ENCODE results near the gene CLASP2.

The CLASP2 gene

DNA sequence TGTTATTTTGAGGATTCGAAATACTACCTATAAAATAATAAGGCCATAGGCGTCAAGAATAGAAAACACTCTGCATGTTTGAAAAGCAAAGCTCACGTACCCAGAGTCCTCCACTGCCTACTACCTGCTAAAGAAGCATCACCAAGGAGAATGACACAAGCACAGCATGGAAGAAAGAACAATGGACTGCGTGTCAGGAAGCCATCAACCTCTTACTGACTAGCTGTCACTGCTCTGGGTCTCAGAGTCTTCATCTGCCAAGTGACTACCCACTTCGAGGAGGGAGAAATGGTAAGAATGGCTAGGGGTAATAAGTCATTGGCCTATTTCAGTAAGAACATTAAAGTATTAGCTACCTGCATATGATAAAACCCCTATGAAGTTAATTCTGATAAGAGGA, 49.4 kb downstream of the CLASP2 start:
- no peak overlapping the region for H3K4me3 ChIP-seq (ENCODE audit: low read length)
- no peak for DNase-seq (ENCODE audit: low read depth)
- TF ChIP-seq, protein P1, sequence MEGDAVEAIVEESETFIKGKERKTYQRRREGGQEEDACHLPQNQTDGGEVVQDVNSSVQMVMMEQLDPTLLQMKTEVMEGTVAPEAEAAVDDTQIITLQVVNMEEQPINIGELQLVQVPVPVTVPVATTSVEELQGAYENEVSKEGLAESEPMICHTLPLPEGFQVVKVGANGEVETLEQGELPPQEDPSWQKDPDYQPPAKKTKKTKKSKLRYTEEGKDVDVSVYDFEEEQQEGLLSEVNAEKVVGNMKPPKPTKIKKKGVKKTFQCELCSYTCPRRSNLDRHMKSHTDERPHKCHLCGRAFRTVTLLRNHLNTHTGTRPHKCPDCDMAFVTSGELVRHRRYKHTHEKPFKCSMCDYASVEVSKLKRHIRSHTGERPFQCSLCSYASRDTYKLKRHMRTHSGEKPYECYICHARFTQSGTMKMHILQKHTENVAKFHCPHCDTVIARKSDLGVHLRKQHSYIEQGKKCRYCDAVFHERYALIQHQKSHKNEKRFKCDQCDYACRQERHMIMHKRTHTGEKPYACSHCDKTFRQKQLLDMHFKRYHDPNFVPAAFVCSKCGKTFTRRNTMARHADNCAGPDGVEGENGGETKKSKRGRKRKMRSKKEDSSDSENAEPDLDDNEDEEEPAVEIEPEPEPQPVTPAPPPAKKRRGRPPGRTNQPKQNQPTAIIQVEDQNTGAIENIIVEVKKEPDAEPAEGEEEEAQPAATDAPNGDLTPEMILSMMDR (conservative IDR thresholded peaks at IDR 0.05; ENCODE audit: low read depth, low read length) = no peak

DNA sequence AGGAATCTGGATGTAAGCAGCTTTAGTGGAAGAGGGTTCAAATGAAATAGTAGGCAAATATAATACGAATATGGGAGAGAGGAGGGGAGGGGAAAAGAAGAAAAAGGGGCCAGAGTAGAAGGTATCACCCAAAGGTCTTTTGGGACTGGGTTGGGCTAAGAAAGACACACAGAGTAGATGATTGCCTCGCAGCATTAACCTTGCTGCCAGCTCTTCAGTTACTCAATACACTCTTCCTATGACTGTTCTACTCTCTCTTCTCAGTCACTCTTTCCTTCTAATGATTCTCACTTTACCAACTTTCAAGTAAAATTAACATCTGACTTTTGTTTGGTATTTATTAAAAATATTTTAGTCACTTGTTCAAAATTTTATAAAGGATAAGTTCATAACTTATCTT, 52.8 kb downstream of the CLASP2 start:
- no peak for DNase-seq (ENCODE audit: low read depth)
- TF ChIP-seq, protein P1 (conservative IDR thresholded peaks at IDR 0.05; ENCODE audit: low read depth, low read length) = no peak
- no peak overlapping the region for H3K4me3 ChIP-seq (ENCODE audit: low read length)

DNA sequence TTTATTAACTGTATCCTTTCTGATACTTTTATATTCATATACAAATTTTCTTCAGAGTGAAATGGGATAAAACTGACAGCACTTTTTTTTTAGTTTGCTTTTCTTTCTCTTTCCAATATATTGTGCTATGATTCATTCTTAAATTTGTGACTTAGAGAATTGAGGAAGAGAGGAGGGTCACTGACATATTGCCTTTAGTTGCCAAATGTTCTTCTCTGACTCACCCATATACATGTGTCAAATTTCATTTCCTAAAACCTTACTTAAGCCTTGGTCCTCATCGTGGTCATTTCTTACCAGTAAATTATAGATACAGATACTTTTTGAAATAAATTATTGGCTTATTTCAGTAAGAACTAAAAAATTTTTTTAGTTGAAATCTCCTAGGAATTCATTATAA, 53.9 kb downstream of the CLASP2 start:
- DNase-seq (ENCODE audit: low read depth) = no peak
- no peak overlapping the region for H3K4me3 ChIP-seq (ENCODE audit: low read length)

DNA sequence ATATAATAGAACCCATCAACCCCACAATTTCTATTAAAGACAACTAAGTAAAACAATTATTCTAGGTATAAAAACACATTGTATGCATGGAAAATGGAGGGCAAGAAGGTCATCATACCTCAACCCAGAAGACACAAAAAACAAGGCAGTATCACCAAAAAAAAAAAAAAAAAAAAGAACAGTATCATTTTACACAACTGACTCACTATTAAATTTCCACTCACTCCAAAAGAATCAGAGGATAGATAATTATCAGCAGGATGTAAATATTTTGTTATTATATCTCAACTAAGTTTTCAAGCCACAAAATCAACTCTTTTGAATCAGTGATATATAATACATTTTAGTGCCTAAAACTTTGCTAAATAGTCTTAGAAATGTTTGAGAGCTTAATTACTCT, 55.0 kb downstream of the CLASP2 start:
- TF ChIP-seq, protein P1 (conservative IDR thresholded peaks at IDR 0.05; ENCODE audit: low read depth, low read length) = no peak
- DNase-seq (ENCODE audit: low read depth) = no peak
- H3K4me3 ChIP-seq (ENCODE audit: low read length) = no peak overlapping the region

More for the DNA sequence above, 53.9 kb downstream of the CLASP2 start:
- TF ChIP-seq, protein P1 (conservative IDR thresholded peaks at IDR 0.05; ENCODE audit: low read depth, low read length) = no peak

DNA sequence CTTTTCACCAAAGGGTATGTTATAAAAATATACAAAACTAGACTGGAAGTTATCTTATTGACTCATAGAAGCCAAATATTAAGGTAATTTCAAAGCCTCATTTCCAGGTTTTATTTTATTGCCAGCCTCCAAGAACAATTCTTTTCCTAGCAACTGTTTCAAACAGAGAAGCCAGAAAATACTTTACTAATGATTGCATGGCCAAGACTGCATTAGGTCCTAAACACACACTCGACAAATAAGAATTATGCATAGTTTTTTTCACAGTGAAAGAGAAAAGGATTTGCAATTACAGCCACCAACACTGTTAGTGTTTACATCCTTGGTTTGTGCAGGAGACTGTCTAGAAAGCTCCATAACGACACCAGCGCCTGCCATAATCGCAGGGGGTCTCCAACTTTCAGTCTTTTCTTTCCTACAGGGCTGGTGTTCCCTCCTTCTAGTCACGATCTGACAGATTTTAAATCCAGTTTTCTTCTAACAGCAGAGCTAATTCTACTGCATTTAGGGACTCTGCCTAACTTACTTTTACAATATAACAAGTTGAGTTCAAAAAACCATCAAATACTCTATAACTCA, 58.1 kb downstream of the CLASP2 start:
- no peak for DNase-seq (ENCODE audit: low read depth)
- TF ChIP-seq, protein P1 (conservative IDR thresholded peaks at IDR 0.05; ENCODE audit: low read depth, low read length) = no peak
- H3K4me3 ChIP-seq (ENCODE audit: low read length) = peak overlapping the region; percentile 51

DNA sequence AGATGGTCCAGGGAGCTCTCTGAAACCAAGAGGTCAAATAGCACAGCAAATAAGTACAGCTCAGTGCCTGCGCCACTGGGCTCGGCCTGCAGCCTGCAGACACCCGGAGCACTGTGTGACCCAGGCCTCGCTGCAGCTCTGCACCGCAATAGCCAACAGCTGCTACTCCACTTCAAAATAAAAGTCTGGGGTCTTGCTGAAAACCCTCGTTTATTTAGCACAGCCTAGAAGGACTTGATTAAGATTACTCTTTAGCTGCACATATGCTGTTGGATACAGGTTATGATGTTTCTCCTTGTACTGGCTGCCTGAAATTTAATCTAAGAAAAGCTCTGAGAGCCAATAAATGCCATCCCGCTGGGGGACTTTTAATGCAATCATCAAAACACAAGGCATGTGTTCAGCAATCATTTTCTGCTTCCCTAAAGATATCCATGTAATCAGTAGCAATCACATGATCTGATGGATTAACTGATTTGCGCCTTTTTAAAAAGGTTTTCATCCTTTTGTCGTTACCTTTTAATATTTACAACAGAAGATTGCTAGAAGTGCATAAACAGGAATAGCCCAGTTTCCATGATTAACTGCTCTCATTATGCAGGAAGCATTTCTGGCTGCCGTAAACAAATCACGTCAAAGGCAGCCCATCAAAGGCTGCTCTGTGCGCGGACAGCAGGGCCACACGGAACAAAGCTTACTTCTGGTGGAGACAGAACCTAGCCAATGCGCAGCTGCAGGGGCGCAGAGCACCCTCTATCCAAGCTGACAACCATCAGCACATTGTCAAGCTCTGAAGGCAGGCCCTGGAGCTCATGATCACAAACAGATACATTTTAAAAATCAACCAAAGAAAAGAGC, 58.8 kb downstream of the CLASP2 start:
- H3K4me3 ChIP-seq (ENCODE audit: low read length) = peak overlapping the region; percentile 51
- TF ChIP-seq, protein P1 (conservative IDR thresholded peaks at IDR 0.05; ENCODE audit: low read depth, low read length) = no peak
- peak; percentile 60 for DNase-seq (ENCODE audit: low read depth)

DNA sequence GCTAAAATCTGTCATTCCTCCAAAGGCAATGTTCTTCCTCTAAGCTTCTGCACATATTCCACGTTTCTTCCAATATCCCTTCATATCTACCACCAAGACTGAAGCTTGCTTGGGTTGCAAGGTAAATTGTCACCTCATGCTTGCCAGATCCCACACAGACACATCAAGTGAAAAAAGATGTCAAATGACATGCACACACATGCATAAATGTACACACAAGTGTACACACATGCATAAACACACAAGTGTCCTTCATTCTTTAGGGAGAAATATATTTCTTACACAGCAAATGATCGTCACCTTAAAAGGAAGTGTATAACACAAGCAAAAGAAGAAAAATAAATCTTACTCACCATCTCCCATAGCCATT, 59.4 kb downstream of the CLASP2 start:
- H3K4me3 ChIP-seq (ENCODE audit: low read length) = peak overlapping the region; percentile 51
- DNase-seq (ENCODE audit: low read depth) = no peak
- TF ChIP-seq, protein P1 (conservative IDR thresholded peaks at IDR 0.05; ENCODE audit: low read depth, low read length) = no peak
